Endothelial cell of umbilical vein (primary cell): ENCODE data around the gene LOXL3. TPM values are rescaled to one million over a fixed set of nuclear protein-coding genes. Genes with fewer than 3 reads are reported as not detected.

Experiments
- BruUV-seq: library from RNA; stranded (reverse); fragments of 400-500 nt; replicated peaks from 2 replicates; lab custom pipeline; 2021; lab: Mats Ljungman, UMichigan
- CTCF ChIA-PET: fragments of 300-600, 350-600 bp; sonication (Branson Sonifier 250); formaldehyde crosslinking; loops from one replicate; lab custom pipeline; 2021; ENCODE audit warnings: antibody characterized with exemption, inconsistent platforms; lab: Charles Lee
- POLR2A ChIA-PET: fragments of 300-600, 350-600 bp; sonication (Branson Sonifier 250); formaldehyde crosslinking; loops from one replicate; lab custom pipeline; 2021; ENCODE audit warnings: antibody characterized with exemption, inconsistent platforms; lab: Charles Lee
- DNase-seq: peaks from one replicate; pipeline ENCODE4 v3.0.0-alpha.2; 2011; ENCODE audit warnings: low read depth, low spot score
- FAIRE-seq: peaks from 2 replicates; lab custom pipeline; 2011; peaks lifted over from hg19 to GRCh38; lab: Jason Lieb, UNC
- H2AFZ ChIP-seq: 2 replicates; pipeline ENCODE4 v1.6.0; 2012; ENCODE audit warnings: low read depth, low read length, control low read depth, inconsistent platforms
- H3K27ac ChIP-seq: 2 replicates; pipeline ENCODE4 v1.5.1; 2011; ENCODE audit warnings: low read depth, mild to moderate bottlenecking, control low read depth, low read length, moderate library complexity; ENCODE audit not compliant: insufficient read depth
- H3K27me3 ChIP-seq, 2 experiments: 2 replicates each; pipeline versions ENCODE4 v1.6.0 to v1.6.1; 2011; ENCODE audit warnings: low read length in 2 of 2, mixed read lengths in 1 of 2; ENCODE audit not compliant: control insufficient read depth in 2 of 2, insufficient read depth in 2 of 2
- H3K36me3 ChIP-seq, 2 experiments: 2 replicates in 1 of 2; 3 replicates in 1 of 2; pipeline ENCODE4 v1.5.1; 2011; ENCODE audit warnings: low read length in 2 of 2, mild to moderate bottlenecking in 1 of 2, moderate library complexity in 1 of 2; ENCODE audit not compliant: control insufficient read depth in 2 of 2, insufficient read depth in 2 of 2; ENCODE audit errors: extremely low read depth in 1 of 2
- H3K4me1 ChIP-seq: 3 replicates; pipeline ENCODE4 v1.5.1; 2011; ENCODE audit warnings: mild to moderate bottlenecking, low read length; ENCODE audit not compliant: control insufficient read depth, insufficient read depth; ENCODE audit errors: extremely low read depth
- H3K4me2 ChIP-seq: 2 replicates; pipeline ENCODE4 v1.6.1; 2011; ENCODE audit warnings: low read length, control low read depth, mixed read lengths; ENCODE audit not compliant: insufficient read depth
- H3K4me3 ChIP-seq, 3 experiments: fragments of 200-600 bp in 1 of 3; sonication (generic), shearing (Covaris generic) in 1 of 3; replicated peaks in 1 of 3; 2 replicates each; pipeline ENCODE4 v1.5.1; 2011 to 2016; ENCODE audit warnings: control low read depth in 3 of 3, low read length in 3 of 3, mild to moderate bottlenecking in 2 of 3, inconsistent platforms in 1 of 3, low read depth in 1 of 3, moderate library complexity in 1 of 3; ENCODE audit not compliant: insufficient read depth in 1 of 3
- H3K79me2 ChIP-seq: 2 replicates; pipeline ENCODE4 v1.6.0; 2012; ENCODE audit warnings: low read length, inconsistent platforms; ENCODE audit not compliant: control insufficient read depth, insufficient read depth
- H3K9ac ChIP-seq: replicated peaks from 2 replicates; pipeline ENCODE3; 2011; ENCODE audit warnings: low read length, control low read depth; ENCODE audit not compliant: insufficient read depth; ENCODE audit errors: extremely low read depth
- H3K9me1 ChIP-seq: replicated peaks from 3 replicates; pipeline ENCODE4 v1.6.0; 2011; ENCODE audit warnings: mild to moderate bottlenecking, low read length; ENCODE audit not compliant: control insufficient read depth, insufficient read depth; ENCODE audit errors: extremely low read depth
- H3K9me3 ChIP-seq: replicated peaks from 2 replicates; pipeline ENCODE4 v1.5.1; 2012; ENCODE audit warnings: low read length, inconsistent platforms; ENCODE audit not compliant: control insufficient read depth, insufficient read depth
- H4K20me1 ChIP-seq: replicated peaks from 2 replicates; pipeline ENCODE3; 2011; ENCODE audit warnings: mild to moderate bottlenecking, low read length; ENCODE audit not compliant: control insufficient read depth, insufficient read depth; ENCODE audit errors: extremely low read depth
- EZH2 ChIP-seq: IDR thresholded peaks from 2 replicates; pipeline ENCODE4 v1.6.1; 2012; ENCODE audit warnings: borderline replicate concordance, low read depth, mild to moderate bottlenecking, moderate library complexity, low read length, inconsistent platforms; ENCODE audit not compliant: severe bottlenecking
- FOS ChIP-seq: IDR thresholded peaks from 2 replicates; pipeline ENCODE4 v1.6.1; 2011; ENCODE audit warnings: mild to moderate bottlenecking, low read length, moderate library complexity, borderline replicate concordance; ENCODE audit not compliant: insufficient read depth
- JUN ChIP-seq: IDR thresholded peaks from 2 replicates; pipeline ENCODE4 v1.6.1; 2011; ENCODE audit warnings: borderline replicate concordance, low read depth; ENCODE audit not compliant: insufficient read length, insufficient read depth
- MAX ChIP-seq: IDR thresholded peaks from 2 replicates; pipeline ENCODE4 v1.6.1; 2011; ENCODE audit not compliant: insufficient read depth, insufficient read length
- POLR2AphosphoS5 ChIP-seq: IDR thresholded peaks from 2 replicates; pipeline ENCODE4 v1.6.1; 2012; ENCODE audit warnings: low read depth, mild to moderate bottlenecking, control low read depth, low read length, moderate library complexity; ENCODE audit not compliant: insufficient read depth
- dilution Hi-C: fragments of 300-500 bp; cut with MboI; formaldehyde crosslinking; loops from one replicate; pipeline ENCODE4 v1.15.0; 2019; ENCODE audit warnings: low sequenced_read_pairs; ENCODE audit not compliant: extremely low pct_ligation_motif_present
- intact Hi-C: fragments of 100-400 bp; cut with micrococcal nuclease; formaldehyde crosslinking; loops from one replicate; pipeline ENCODE4 v1.10.0; 2022
- polyA plus RNA-seq, 4 experiments: library from polyadenylated mRNA; depleted of rRNA in 3 of 4; stranded (reverse) in 3 of 4; unstranded in 1 of 4; fragments of >200 nt; gene quantifications; 2 replicates each; pipeline versions ENCODE4 v1.2.1 to v1.2.3, GENCODE V29; 2011 to 2012; ENCODE audit warnings: missing spikeins in 1 of 4
- total RNA-seq: library from RNA; stranded (reverse); gene quantifications from 2 replicates; pipeline ENCODE4 v1.2.3, GENCODE V29; 2021

Gene LOXL3
- total and polyA plus RNA-seq, 2 donors (not counting 3 experiments of a cell fraction or from before 2014, with no cell fraction given) = 0.95 to 1.3 TPM

- no peak overlapping the region for H3K27ac ChIP-seq
- POLR2A ChIA-PET = interaction anchor here (0.9 kb wide), 1 partner anchor 23 kb away, joined by 4 read pairs; no protein-coding TSS in a partner anchor
- H2AFZ ChIP-seq = no peak overlapping the region
- H3K4me2 ChIP-seq = no peak overlapping the region
- FAIRE-seq = no peak
- no peak overlapping the region for H3K9ac ChIP-seq
- H3K4me1 ChIP-seq = peaks cover 20% of the 10 kb centered on the region
- H3K9me1 ChIP-seq = no peaks in the 10 kb centered on the region
- TF ChIP-seq JUN = no peak
- no peak for TF ChIP-seq EZH2
- TF ChIP-seq FOS = no peak
- no peak for TF ChIP-seq POLR2AphosphoS5
- no peak for TF ChIP-seq MAX
- H3K36me3 ChIP-seq = peaks cover 6 to 16% of the 10 kb centered on the region in 2 experiments
- H4K20me1 ChIP-seq = no peaks in the 10 kb centered on the region
- CTCF ChIA-PET = interaction anchor here (1.1 to 1.2 kb wide), 2 partner anchors 18 to 44 kb away, joined by 3 to 7 read pairs; partner anchors contain the start of genes CCDC142 and TTC31
- no peak overlapping the region for H3K4me3 ChIP-seq
- H3K79me2 ChIP-seq = peaks cover 19% of the 10 kb centered on the region
- dilution Hi-C loops (no loop called here), intact Hi-C loops (no loop called here)
- DNase-seq = no peak
- H3K9me3 ChIP-seq = no peaks in the 10 kb centered on the region
- peaks cover 4 to 5% of the 10 kb centered on the region in 2 experiments for H3K27me3 ChIP-seq
- no TSS peak for BruUV-seq
Measured at GRCh38 chr2:74526649-74527230, 27.0 kb downstream of the LOXL3 start.
